Measurements from ENCODE around the gene APEX2.

Gene APEX2

GRCh38 chrX:54964766-54965497, 35.2 kb upstream of the APEX2 start:
- no peaks in the 10 kb centered on the region for H3K9me3 ChIP-seq (ENCODE audit: insufficient read depth, low read length)
- no peaks in the 10 kb centered on the region for H3K79me2 ChIP-seq (ENCODE audit: insufficient read depth, low read length)
- no peak overlapping the region for H3K27ac ChIP-seq (ENCODE audit: low read depth, low read length)
- H2AFZ ChIP-seq (ENCODE audit: low read depth, low read length, severe bottlenecking): no peak overlapping the region
- no peak for TF ChIP-seq EZH2phosphoT487 (conservative IDR thresholded peaks at IDR 0.05; ENCODE audit: low read length)
- TF ChIP-seq CTCF (IDR thresholded peaks at IDR 0.05; ENCODE audit: insufficient read depth, low read length, poor library complexity, severe bottlenecking): no peak
- H3F3A ChIP-seq (ENCODE audit: insufficient read depth): no peaks in the 10 kb centered on the region
- H3K27me3 ChIP-seq (ENCODE audit: low read length): no peaks in the 10 kb centered on the region
- no peaks in the 10 kb centered on the region for H3K9me2 ChIP-seq (replicated peaks; ENCODE audit: insufficient read depth, low read length)
- no peak overlapping the region for H3K4me2 ChIP-seq (ENCODE audit: low read depth, low read length, poor library complexity, severe bottlenecking)
- H3K4me3 ChIP-seq (ENCODE audit: insufficient read depth, low read length, poor library complexity, severe bottlenecking): no peak overlapping the region
- no peak overlapping the region for H3K9ac ChIP-seq (ENCODE audit: low read length)
- H3K36me3 ChIP-seq (ENCODE audit: low read length): no peaks in the 10 kb centered on the region
- H4K20me1 ChIP-seq (ENCODE audit: low read depth, low read length): no peaks in the 10 kb centered on the region

GRCh38 chrX:54977387-54977786, 22.8 kb upstream of the APEX2 start:
- Histone ChIP-seq H3K4me2 (ENCODE audit: low read depth, low read length, poor library complexity, severe bottlenecking) (no peak overlapping the region), H3F3A (ENCODE audit: insufficient read depth) (no peaks in the 10 kb centered on the region), H3K36me3 (ENCODE audit: low read length) (no peaks in the 10 kb centered on the region), H4K20me1 (ENCODE audit: low read depth, low read length) (no peaks in the 10 kb centered on the region), H3K4me3 (ENCODE audit: insufficient read depth, low read length, poor library complexity, severe bottlenecking) (no peak overlapping the region), H3K27me3 (ENCODE audit: low read length) (no peaks in the 10 kb centered on the region), H3K79me2 (ENCODE audit: insufficient read depth, low read length) (no peaks in the 10 kb centered on the region), H3K9me3 (ENCODE audit: insufficient read depth, low read length) (no peaks in the 10 kb centered on the region), H3K9ac (ENCODE audit: low read length) (no peak overlapping the region), H3K9me2 (replicated peaks; ENCODE audit: insufficient read depth, low read length) (no peaks in the 10 kb centered on the region), H3K27ac (ENCODE audit: low read depth, low read length) (no peak overlapping the region), H2AFZ (ENCODE audit: low read depth, low read length, severe bottlenecking) (no peak overlapping the region)
- TF ChIP-seq EZH2phosphoT487 (conservative IDR thresholded peaks at IDR 0.05; ENCODE audit: low read length) (no peak), CTCF (IDR thresholded peaks at IDR 0.05; ENCODE audit: insufficient read depth, low read length, poor library complexity, severe bottlenecking) (no peak)

- Histone ChIP-seq H3K9me3 (ENCODE audit: insufficient read depth, low read length) (no peaks in the 10 kb centered on the region), H4K20me1 (ENCODE audit: low read depth, low read length) (no peaks in the 10 kb centered on the region), H3K9ac (ENCODE audit: low read length) (no peak overlapping the region), H3K4me3 (ENCODE audit: insufficient read depth, low read length, poor library complexity, severe bottlenecking) (no peak overlapping the region), H3F3A (ENCODE audit: insufficient read depth) (no peaks in the 10 kb centered on the region), H3K36me3 (ENCODE audit: low read length) (no peaks in the 10 kb centered on the region), H2AFZ (ENCODE audit: low read depth, low read length, severe bottlenecking) (no peak overlapping the region), H3K27me3 (ENCODE audit: low read length) (no peaks in the 10 kb centered on the region), H3K9me2 (replicated peaks; ENCODE audit: insufficient read depth, low read length) (no peaks in the 10 kb centered on the region), H3K27ac (ENCODE audit: low read depth, low read length) (no peak overlapping the region), H3K4me2 (ENCODE audit: low read depth, low read length, poor library complexity, severe bottlenecking) (no peak overlapping the region), H3K79me2 (ENCODE audit: insufficient read depth, low read length) (no peaks in the 10 kb centered on the region)
- TF ChIP-seq CTCF (IDR thresholded peaks at IDR 0.05; ENCODE audit: insufficient read depth, low read length, poor library complexity, severe bottlenecking): no peak
- TF ChIP-seq EZH2phosphoT487 (conservative IDR thresholded peaks at IDR 0.05; ENCODE audit: low read length): no peak
Measured at GRCh38 chrX:54978448-54978847, 21.7 kb upstream of the APEX2 start.
